ENCODE data around the gene VPS13D. TPM values are rescaled to one million over a fixed set of nuclear protein-coding genes. Genes with fewer than 3 reads are reported as not detected.

VPS13D gene
- polyA plus RNA-seq, 1 experiment = 22.3 TPM

DNA sequence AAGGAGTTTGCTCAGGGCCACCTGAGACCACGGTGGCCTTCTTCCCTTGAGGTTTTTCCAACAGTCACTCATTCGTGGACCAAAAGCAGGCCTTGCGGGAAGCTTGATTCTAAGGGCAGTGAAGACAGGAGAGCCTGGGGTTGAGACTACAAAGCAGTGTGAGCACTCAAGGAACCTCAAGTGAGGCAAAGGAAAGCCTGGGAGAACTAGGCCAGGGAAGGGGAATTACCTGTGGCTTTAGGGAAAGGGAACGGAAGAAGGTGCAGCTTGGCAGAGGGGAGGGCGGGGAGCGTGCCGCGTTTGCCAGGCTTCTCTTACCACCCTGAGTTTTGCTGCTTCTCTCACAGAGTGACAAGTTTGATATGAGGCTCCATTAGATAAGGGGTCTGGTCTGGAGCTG is 273.9 kb downstream of the VPS13D start:
- peaks cover 9% of the 10 kb centered on the region; the same call in 1 of the 2 replicates for H3K36me3 ChIP-seq (ENCODE audit: control insufficient read depth, insufficient read depth, low read length)
- no peaks in the 10 kb centered on the region for H3K27me3 ChIP-seq (ENCODE audit: control insufficient read depth, insufficient read depth, low read length)
- no peak overlapping the region for H3K4me3 ChIP-seq (ENCODE audit: low read depth, low read length)
- ChIA-PET POLR2A (no interaction called here), CTCF (interaction anchor here (1.1 to 1.5 kb wide), 2 partner anchors 9 to 155 kb away, joined by 3 to 5 read pairs; no protein-coding TSS in a partner anchor)
- TF ChIP-seq, protein P1, sequence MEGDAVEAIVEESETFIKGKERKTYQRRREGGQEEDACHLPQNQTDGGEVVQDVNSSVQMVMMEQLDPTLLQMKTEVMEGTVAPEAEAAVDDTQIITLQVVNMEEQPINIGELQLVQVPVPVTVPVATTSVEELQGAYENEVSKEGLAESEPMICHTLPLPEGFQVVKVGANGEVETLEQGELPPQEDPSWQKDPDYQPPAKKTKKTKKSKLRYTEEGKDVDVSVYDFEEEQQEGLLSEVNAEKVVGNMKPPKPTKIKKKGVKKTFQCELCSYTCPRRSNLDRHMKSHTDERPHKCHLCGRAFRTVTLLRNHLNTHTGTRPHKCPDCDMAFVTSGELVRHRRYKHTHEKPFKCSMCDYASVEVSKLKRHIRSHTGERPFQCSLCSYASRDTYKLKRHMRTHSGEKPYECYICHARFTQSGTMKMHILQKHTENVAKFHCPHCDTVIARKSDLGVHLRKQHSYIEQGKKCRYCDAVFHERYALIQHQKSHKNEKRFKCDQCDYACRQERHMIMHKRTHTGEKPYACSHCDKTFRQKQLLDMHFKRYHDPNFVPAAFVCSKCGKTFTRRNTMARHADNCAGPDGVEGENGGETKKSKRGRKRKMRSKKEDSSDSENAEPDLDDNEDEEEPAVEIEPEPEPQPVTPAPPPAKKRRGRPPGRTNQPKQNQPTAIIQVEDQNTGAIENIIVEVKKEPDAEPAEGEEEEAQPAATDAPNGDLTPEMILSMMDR (IDR thresholded peaks at IDR 0.05; ENCODE audit: insufficient read depth, low read depth, low read length) = no peak
- no peak for DNase-seq (ENCODE audit: low read depth)

DNA sequence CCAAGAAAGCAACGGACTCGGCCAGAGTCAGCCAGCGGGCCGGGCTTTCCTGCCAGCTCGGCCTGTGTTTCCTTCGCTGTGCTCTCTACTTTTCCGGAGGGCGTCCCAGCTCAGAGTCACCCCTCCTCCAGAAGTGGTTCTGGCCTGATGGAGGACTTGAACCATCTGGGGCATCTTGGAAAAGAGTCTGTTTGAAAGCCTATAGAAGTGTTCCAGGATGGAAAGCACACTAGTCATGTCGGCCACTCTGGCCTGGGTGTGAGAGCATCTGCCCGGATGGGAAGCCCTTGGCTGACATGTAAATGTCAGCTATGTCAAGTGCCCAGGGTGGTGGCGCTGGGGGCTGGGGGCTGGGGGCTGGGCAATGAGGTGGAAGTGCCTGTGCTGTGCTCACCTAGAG is 274.8 kb downstream of the VPS13D start:
- no peak for DNase-seq (ENCODE audit: low read depth)
- H3K27me3 ChIP-seq (ENCODE audit: control insufficient read depth, insufficient read depth, low read length) = no peaks in the 10 kb centered on the region
- TF ChIP-seq, protein P1 (IDR thresholded peaks at IDR 0.05; ENCODE audit: insufficient read depth, low read depth, low read length) = no peak
- H3K4me3 ChIP-seq (ENCODE audit: low read depth, low read length) = no peak overlapping the region
- ChIA-PET CTCF (interaction anchor here (1.1 to 1.5 kb wide), 3 partner anchors 8 to 154 kb away, joined by 3 to 5 read pairs (median 3); no protein-coding TSS in a partner anchor), POLR2A (no interaction called here)
- peaks cover 9% of the 10 kb centered on the region; the same call in 1 of the 2 replicates for H3K36me3 ChIP-seq (ENCODE audit: control insufficient read depth, insufficient read depth, low read length)

DNA sequence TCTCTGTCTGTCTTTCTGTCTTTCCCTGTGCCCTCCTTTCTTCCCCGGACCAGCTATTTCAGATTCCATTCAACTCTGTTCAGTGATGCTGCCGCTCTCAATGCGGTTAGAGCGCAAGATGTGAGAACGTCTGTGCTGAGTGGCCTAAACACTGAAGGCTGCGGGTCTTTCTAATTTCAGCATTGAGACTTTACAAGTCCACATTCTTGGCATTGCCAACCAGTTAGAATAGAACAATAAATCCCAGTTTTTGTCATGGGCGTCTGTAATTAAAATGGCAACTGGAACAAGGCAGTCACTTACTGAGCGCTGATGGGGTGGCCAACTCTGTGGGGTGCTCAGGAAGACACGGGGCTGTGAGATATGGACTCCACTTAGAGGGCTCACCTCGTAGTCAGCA is 275.4 kb downstream of the VPS13D start:
- CTCF ChIA-PET = interaction anchor here (1.1 to 1.2 kb wide), 2 partner anchors 9 to 14 kb away, joined by 3 read pairs; no protein-coding TSS in a partner anchor
- peaks cover 9% of the 10 kb centered on the region; the same call in 1 of the 2 replicates for H3K36me3 ChIP-seq (ENCODE audit: control insufficient read depth, insufficient read depth, low read length)
- no peak overlapping the region for H3K4me3 ChIP-seq (ENCODE audit: low read depth, low read length)
- TF ChIP-seq, protein P1 (IDR thresholded peaks at IDR 0.05; ENCODE audit: insufficient read depth, low read depth, low read length) = no peak
- H3K27me3 ChIP-seq (ENCODE audit: control insufficient read depth, insufficient read depth, low read length) = no peaks in the 10 kb centered on the region
- POLR2A ChIA-PET = no interaction called here
- no peak for DNase-seq (ENCODE audit: low read depth)

DNA sequence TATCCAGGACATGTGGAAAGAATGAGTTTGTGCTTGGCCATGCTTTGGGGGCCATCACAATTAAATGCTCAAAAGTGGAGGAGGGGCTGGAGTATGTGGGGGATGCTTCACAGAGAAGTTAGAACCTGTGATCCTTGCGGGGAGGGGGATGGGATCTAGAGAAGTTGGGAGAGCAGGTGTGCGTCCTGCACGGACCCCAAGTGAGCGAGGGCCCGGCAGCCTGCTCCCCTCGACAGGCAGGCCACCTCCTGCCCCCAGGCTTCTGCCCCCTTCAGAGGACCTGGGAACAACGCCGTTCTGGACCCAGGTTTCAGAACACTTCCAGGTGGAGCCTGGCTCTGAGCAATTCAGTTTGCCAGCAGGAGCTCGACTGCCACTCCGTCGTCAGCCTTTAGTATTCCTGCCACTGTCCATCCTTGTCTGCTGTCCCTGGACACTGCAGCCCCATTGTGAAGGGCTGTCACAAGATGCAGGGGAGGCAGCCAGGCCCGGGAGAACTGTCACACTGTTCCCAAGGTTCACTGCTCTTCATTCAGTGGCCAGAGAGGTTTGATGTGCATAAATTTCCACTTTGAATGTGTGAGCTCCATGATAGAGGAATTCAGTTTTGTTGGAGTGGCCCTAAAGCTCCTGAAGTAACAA is 275.9 kb downstream of the VPS13D start:
- TF ChIP-seq, protein P1 (IDR thresholded peaks at IDR 0.05; ENCODE audit: insufficient read depth, low read depth, low read length) = no peak
- no peak for DNase-seq (ENCODE audit: low read depth)
- ChIA-PET POLR2A (no interaction called here), CTCF (interaction anchor here (1.2 kb wide), 1 partner anchor 9 kb away, joined by 3 read pairs; no protein-coding TSS in a partner anchor)
- H3K4me3 ChIP-seq (ENCODE audit: low read depth, low read length) = no peak overlapping the region
- no peaks in the 10 kb centered on the region for H3K27me3 ChIP-seq (ENCODE audit: control insufficient read depth, insufficient read depth, low read length)
- peaks cover 12% of the 10 kb centered on the region; the same call in 1 of the 2 replicates for H3K36me3 ChIP-seq (ENCODE audit: control insufficient read depth, insufficient read depth, low read length)

DNA sequence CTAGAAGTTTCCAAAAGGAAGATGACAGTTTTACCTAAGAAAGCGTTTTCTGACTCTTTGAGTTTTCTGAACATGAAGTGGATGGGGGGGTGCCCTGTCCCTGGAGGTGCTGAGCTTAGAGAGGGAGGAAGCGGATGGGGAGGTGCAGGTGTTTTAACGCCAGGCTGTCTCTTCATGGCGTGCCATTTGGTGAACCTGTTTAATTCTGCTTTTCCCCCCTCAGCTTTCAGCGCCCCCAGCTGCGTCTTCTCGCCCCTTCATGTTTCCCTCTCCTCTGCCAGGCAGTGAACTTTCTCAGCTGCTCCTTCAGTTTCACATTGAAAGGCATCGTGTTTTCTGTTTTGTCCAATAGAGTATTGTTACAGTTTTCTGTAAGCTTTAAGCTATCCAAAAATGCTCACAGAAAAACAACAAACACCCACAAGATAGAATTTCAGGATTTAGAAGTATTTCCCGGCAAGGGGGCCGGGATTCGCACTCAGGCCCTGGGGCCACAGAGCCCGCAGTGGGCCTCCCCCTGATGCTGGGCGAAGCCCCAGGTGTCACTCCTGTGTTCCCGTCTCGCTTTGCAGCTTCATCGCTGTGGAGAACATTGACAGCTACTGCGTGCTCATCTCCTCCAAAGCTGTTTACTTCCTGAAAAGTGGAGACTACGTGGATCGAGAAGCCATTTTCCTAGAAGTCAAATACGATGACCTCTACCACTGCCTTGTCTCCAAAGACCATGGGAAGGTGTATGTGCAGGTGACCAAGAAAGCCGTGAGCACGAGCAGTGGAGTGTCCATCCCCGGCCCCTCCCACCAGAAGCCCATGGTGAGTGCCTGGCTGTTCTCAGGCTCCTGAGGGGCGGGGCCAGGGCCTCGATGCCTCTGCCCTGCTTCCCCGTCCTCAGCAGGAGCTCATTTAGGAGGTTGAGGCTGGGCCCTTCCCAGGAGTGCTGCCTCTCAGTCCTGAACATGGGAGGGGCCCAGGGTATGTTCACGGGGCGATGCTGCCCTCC is 276.8 kb downstream of the VPS13D start:
- peaks cover 13% of the 10 kb centered on the region; the same call in 1 of the 2 replicates for H3K36me3 ChIP-seq (ENCODE audit: control insufficient read depth, insufficient read depth, low read length)
- no peak for DNase-seq (ENCODE audit: low read depth)
- no peak overlapping the region for H3K4me3 ChIP-seq (ENCODE audit: low read depth, low read length)
- H3K27me3 ChIP-seq (ENCODE audit: control insufficient read depth, insufficient read depth, low read length) = no peaks in the 10 kb centered on the region
- TF ChIP-seq, protein P1 (IDR thresholded peaks at IDR 0.05; ENCODE audit: insufficient read depth, low read depth, low read length) = no peak
- ChIA-PET CTCF (interaction anchor here (1.2 kb wide), 1 partner anchor 10 kb away, joined by 3 read pairs; no protein-coding TSS in a partner anchor), POLR2A (no interaction called here)
